Nucleus accumbens (tissue), 56 donors: ENCODE data around the gene HINT3.
A peak's percentile ranks its signal among the peaks of the same experiment; 100 is the strongest.
"Not testable (repeated sequence)": the region's sequence is repeated elsewhere in the genome, so short reads cannot be mapped to it uniquely, and the experiment has no call there.

ENCODE experiments used
- DNase-seq, 56 donors: peaks; one replicate each; lab custom pipeline; 2025; lab: John Stamatoyannopoulos, UW

The HINT3 gene

DNA sequence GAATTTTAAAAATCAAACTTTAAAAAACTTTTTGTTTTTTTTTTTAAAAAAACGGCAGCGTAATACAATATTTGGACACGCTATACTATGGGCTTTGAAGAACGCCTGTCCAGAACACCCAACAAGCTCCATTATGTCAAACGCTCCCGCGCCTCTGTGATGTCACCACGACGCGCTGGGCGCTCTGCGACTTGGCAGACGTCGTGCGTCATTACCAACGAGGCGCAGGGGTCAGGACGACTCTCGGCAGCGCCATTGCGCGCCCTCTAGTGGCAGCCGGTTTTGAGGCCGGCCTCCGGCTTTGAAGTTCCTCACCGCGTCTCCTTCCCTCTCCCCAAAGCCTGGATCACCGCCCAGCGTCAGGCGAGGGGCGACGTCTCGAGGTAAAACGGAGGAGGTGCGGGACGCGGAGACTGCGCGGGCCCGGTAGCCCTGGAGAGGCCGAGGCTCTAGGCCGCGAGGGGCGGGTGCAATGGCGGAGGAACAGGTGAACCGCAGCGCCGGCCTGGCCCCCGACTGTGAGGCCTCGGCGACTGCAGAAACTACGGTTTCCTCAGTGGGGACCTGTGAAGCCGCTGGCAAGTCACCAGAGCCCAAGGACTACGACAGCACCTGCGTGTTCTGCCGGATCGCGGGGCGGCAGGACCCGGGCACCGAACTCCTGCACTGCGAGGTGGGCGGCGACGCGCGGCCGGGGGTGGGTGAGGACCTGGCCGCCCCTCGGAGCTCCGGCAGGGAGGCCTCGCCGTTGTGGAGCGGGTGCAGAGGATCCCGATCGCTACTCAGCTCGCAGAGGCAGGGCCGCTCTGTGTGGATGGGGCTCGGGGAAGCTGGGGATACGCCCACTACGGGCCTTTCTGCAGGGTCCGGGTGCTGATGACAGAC lies at the start of gene HINT3:
TSS of gene HINT3 (plus strand) at position 265 of the 885 bp plus-strand sequence. CDS start at position 473, 208 bp downstream.
- DNase-seq = peak; percentile 51 to 98 (median 92)

DNA sequence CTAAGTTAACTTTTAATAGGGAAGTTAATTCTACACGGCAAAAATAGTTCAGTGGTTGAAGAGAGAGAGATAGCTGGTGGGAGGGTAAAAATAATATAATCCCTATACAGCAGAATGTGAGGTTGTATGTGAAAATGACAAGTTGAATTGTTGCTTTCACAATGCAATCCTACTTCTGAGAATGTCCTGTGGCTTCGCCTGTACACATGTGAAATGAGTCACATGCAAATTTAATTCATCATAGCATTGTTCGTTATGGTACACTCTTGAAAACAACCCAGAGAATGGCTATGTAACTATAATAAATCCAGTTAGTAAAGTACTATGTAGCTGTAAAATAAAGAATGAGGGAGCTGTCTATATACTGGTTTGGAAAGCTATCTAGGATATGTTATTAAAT lies 46.0 kb upstream of the HINT3 start:
- no peak for DNase-seq

DNA sequence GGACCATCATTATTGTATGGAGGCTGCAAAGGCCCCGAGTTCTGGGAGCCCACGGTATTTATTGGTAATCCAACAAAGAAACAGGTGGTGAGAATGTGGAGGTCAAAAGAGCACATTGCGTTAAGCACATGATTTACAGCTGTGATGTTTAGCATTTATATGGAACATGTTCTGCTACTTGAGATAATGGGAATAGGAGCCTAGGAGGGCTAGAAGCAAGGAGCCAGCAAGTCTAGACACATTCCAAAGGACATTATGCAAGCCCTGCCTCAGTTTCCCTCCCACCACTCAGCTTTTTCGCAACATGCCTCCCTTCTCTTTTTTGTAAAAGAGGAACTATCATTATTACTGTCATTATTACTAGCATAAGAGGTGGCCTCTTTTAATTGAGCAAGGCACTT lies 45.5 kb upstream of the HINT3 start:
- DNase-seq = not testable (repeated sequence)

DNA sequence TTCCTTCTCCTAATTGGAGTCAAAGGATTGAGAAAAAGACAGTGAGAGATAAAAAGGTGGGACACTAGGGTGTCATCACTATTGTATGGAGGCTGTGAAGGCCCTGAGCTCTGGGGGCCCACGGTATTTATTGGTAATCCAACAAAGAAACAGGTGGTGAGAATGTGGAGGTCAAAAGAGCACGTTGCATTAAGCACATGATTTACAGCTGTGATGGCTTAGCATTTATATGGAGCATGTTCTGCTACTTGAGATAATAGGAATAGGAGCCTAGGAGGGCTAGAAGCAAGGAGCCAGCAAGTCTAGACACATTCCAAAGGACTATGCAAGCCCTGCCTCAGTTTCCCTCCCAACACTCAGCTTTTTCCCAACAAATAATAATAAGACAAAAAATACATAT lies 44.1 kb upstream of the HINT3 start:
- DNase-seq = not testable (repeated sequence)

DNA sequence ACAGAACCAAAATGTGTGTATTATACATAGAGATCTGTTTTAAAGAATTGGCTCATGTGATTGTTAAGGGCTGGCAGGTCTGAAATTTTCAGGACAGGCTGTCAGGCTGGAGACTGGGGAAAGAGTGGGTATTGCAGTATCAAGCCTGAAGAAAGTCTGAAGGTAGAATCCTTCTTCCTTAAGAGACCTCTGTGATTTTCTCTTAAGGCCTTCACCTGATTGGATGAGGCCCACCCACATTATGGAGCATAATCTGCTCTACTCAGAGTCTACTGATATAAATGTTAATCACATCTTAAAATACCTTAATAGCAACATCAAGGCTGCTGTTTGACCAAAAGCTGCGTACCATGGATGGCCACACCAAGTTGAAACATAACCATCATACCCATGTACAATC lies 43.4 kb upstream of the HINT3 start:
- no peak for DNase-seq

DNA sequence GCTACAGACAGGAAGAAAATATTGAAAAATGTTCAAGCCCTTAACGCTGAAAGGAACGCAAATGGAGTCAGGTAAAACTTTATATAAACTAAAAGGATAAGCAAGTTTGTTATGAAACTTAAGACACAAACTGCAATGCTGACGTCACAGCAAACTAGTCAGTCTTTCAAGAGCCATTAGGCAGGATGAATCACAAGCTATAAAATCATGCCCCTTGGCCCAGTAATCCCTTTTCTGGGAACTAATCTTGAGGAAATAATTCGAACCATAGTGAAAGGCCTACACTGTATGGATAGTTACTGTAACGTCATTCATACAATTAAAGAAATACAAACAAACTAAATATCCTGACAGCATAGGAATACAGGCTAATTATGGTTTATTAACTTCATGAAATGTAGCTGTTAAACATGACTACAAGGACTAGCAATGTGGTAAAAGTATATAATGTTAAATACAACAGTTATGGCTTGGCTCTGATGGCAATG lies 42.7 kb upstream of the HINT3 start:
- DNase-seq = peak in 1 of 56 donors; percentile 6

DNA sequence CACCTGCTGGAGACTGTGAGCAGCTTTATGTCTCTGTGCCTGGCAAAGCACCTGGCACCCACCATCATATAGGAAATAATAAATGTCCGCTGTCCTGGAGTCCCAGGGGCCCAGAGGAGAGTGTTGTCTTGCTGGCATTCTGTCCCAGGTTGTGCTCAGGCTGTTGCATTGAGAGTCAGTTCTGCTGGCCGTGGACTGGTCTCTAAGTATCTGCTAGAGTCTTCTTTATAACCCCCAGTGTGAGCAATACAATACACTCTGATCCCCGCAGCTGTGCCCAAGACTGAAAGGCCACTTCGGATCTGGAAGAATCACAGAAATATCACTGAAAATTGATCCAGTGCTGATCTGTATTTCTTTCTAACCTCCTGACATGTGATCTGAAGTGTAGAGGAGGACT lies 38.3 kb upstream of the HINT3 start:
- peak in 1 of 56 donors; percentile 5 for DNase-seq

DNA sequence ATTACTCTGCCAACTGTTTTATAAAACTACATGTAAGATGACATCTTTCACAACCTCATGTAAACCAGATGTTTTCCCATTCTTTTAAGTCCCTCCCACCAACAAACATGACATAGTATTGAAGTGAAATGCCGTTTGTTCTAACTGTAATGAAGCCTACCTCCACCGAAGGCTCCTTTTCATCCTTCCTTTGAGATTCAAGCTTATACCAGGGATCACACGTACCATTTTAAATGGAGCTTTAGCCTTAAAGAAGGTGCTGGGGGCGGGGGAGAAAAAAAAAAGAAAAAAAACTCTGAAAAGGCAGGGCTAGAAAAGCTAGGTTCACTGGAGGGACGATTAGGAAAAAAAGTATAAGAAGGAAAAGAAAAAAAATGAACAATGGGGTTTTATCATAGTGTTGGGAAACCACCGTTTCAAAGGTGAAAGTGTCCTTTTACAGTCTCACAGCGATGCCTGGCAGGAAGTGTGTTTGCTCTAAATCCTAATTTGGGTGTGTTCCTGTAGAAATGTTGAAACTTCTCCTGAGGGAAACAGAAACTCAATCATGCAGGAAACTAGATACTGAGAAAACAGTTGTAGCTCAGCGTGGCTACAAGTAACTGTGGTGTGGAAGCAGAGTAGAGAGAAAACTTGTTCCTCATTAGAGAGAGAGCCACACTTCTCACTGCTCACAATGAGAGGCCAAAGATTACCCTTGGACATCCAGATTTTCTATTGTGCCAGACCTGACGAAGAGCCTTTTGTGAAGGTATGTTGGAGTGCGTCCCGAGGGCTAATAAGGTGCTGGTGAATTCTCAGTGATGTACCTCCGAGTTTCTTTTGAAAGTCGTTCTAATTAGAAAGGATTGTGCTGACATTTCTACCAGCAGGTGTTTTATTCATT lies 37.6 kb upstream of the HINT3 start:
- DNase-seq = no peak

DNA sequence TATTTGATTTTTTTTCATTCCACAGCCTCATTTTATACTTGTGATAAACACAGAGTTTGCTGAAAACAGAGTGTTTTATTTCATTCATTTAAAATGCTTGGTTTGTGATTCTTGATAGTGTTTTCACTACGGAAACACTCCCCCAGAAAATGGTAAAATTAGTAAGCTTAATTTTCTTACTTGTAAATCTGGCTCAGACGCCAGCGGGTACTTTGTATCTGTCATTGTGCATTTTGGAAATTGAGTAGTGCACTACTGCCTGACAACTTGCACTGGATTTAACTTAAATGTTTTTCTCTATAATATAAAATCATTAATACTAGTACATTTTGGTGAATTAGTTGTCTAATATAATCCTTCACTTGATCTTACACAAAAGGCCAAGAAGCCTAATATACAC lies 37.0 kb upstream of the HINT3 start:
- no peak for DNase-seq

DNA sequence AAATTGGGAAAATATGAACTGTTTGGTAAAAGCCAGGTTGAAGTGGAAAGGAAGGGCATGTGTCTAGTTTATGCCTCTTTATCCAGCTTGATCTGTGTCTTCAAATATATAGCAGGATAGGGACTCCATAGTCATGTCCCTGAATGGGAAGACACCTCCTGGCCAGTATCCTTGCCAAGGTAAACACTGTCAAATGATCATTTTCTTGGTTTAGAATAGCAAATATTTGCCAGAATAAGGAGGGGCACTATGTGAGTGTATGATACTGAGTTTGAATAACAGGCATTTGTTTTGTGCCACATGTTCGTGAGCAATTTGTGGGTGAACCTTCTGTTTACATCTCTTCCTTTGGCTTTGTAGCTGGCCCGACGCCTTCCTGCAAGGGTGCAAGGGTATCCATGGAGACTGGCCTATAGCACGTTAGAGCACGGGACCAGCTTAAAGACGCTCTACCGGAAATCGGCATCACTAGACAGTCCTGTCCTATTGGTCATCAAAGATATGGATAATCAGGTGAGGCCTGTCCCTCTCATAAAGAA lies 34.2 kb upstream of the HINT3 start:
- no peak for DNase-seq

DNA sequence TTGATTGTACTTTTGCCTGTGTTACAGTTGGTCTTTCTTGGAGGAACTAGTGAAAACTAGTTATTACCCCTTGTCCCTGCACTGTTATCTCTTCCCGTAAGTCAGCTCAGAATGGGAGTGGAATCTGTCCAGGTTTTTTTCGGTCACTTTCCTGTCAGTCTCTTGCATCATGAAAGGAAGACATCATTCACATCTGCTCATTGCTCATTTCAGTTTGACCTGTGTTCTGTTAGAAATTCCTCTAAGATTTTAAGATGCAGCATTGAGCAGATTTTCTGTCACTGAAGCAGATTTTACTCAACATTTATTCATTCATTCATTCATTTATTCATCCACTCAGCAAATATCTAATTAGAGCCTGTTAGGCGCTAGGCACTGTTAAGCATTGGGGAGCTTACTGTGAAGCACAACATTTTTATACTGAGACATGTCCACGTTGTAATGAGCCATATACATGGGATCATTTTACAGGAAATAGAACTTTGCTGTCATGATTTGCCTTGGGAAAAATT lies 33.1 kb upstream of the HINT3 start:
- no peak for DNase-seq

DNA sequence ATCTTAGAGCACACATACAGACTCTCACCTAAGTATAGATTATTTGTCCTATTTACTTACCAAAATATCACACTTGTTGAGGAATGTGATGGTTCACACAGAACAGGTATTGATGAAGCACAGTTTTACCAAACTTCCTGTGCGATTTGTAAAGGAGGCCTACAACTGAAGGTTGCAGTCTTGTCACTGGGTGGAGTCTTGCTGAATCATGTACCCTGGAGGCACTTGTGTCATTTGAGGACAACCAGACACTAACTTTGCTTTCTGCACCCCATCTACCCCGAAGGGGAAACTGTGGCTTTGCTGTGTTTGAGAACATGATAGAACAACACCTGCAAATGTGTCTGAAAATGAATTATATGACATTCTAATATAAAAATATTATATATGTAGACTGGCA lies 32.4 kb upstream of the HINT3 start:
- no peak for DNase-seq

DNA sequence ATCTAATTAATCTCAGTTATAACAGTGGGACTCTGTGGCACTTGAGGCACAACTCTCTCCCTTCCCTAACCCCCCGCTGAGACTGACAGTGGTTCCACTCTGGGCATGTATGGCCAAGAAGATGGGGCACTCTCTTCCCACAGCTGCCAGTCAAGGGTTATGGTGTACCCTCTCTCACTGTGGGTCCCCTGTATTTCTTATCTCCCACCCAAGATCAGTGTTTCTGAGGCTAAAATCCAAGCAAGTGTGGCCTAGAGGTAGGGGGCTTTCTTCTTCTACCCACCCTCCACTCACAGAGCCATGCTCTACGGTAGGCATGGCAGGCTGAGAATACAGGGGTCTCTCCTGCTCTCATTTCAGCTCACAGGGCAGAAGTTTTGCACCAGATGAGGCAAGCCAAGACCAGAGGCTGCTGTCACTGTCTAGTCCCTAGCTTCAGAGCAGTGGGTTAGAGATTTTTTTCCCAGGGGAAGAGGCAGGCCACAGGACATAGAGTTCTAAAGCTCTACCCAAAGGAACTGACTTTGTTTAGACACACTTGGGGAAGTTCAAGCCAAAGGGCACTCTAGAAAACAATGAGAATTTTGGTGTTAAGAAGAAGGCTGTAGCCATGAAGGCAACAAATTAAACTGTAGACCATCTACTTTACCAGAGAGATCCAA lies 31.7 kb upstream of the HINT3 start:
- no peak for DNase-seq

DNA sequence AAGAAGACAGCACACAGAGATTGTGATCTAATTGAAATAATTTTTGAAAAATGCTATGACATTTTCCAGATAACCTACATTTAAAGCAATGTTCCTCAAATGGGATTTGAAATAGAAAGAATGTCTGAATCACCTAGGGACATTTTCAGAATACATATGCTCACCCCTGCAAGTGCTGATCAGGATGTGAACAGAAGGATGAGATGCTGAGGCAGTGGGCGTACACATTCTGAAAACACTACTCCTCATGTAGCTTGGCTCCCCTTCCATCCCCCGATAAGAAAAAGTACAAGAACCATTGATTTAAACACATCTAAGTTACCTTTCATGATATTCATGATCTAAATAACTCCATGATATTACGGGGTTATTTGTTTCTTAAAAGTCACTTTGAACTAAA lies 29.9 kb upstream of the HINT3 start:
- peak in 3 of 56 donors; percentile 12 to 20 (median 15) for DNase-seq

DNA sequence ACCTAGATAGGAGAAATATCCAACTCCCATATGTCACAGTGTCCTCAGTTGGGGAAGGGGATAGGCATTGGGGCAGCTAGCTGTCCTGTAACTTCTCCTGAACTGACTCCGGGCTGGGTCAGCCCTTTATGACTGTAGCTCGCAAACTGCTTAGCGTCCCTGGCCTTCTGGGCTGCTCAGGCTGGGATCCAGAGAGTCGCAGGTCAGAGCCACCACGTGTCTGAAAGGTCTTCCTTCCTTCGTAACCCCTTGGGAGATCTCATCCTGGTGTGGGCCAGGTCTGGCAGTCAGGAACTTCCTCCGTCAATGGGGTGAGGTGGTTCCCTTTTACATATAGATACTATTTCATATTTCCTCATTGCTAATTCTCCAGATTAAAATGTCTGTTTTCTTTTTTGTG lies 28.8 kb upstream of the HINT3 start:
- no peak for DNase-seq

DNA sequence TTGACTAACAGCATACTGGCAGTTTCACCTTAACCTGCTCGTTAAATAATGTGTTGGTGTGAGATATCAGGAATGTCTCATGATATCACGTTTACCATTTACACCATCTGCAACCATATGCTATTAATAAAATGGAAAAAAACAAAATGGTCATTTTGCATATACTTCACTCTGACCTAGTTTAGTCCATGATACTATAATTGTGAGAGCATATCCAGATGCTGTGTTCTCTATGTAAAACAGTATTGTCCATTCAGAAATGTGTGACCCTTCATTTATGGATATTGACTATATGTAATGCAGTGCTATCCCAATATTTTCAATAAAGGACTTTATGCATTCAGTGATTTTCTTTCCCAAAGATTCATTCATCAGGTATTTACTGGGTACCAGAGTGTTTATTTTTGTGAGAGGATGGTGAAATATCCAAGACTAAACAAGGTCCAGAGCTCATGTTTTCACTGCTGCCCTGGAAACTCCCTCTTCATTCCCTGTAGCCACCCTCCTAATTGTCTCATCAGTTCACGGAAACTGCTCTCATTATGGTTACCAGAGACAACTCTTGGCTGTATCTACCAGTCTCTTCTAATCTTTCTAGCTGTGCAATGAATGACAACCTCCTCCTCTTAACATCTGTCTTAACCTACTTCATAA lies 25.7 kb upstream of the HINT3 start:
- DNase-seq = no peak

DNA sequence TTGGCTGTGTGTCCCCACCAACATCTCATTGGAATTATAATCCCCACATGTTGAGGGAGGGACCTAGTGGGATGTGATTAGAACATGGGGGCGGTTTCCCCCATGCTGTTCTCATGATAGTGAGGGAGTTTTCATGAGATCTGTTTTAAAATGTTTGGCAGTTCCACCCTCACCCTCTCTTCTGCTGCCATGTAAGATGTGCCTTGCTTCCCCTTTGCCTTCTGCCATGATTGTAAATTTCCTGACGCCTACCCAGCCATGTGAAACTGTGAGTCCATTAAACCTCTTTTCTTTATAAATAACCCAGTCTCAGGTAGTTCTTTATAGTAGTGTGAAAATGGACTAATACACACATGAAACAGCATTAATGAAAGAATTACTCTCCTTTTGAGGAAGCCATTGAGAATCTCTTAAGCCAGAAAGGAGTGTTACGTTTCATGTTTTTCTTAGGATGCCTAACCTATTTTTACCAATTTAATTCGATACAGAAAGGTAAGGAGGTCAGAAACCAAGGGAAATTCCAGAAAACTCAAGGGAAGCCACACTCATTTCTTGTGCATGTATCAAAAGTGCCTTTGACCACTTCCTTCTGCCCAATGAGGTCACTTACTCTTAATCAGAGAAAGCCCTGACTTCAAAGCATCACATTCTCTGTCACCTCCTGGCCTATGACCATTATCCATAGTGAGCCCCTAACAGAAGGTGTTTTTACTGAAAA lies 24.7 kb upstream of the HINT3 start:
- no peak for DNase-seq

DNA sequence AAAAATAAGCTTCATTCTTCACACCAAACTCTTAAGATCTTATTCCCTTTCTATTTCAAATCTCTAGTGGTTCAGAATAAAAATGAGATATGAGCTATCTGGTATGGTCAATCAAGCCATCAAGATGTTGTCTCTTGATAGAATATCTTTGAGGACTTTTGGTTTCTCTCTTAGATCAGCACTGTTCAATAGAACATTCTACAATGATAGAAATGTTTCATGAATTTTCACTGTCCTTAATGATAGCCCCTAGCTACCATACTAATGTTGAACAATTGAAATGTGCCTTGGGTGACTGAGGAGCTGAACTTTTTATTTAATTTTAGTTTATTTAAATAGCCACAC lies 24.1 kb upstream of the HINT3 start:
- no peak for DNase-seq

DNA sequence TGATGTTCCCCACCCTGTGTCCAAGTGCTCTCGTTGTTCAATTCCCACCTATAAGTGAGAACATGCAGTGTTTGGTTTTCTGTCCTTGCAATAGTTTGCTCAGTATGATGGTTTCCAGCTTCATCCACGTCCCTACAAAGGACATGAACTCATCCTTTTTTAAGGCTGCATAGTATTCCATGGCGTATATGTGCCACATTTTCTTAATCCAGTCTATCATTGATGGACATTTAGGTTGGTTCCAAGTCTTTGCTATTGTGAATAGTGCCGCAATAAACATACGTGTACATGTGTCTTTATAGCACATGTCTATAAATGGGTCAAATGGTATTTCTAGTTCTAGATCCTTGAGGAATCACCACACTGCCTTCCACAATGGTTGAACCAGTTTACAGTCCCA lies 21.1 kb upstream of the HINT3 start:
- not testable (repeated sequence) for DNase-seq
